HG02981 (cell line): ENCODE results near the gene TTF2.
"Not testable (repeated sequence)": the region's sequence is repeated elsewhere in the genome, so short reads cannot be mapped to it uniquely, and the experiment has no call there.

Experiments used
- ATAC-seq: cut with Tn5 transposase; IDR thresholded peaks from one replicate; pipeline ENCODE4 v1.9.1; 2021; ENCODE audit warnings: mild to moderate bottlenecking, moderate library complexity; ENCODE audit not compliant: unreplicated experiment

Gene TTF2

GRCh38 chr1:117147856-117148588, 87.9 kb downstream of the TTF2 start:
- ATAC-seq: no peak

DNA sequence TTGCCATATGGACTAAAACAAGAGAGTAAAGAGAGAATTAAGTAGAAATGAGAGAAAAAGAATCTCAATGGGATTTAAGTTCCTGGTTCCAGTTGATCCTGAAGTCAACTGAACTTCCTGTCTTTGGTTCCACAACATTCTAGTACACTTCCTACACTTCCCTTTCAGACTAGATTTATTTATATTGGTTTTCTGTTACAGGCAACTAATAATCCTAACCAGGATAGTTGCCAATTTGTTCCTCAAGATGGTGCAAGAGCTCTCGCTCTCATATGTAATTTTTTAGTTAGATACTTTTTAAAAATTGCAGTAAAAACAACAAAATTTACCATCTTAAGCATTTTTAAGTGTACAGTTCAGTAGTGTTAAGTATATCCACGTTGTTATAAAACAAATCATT, 90.2 kb downstream of the TTF2 start:
- ATAC-seq: no peak

DNA sequence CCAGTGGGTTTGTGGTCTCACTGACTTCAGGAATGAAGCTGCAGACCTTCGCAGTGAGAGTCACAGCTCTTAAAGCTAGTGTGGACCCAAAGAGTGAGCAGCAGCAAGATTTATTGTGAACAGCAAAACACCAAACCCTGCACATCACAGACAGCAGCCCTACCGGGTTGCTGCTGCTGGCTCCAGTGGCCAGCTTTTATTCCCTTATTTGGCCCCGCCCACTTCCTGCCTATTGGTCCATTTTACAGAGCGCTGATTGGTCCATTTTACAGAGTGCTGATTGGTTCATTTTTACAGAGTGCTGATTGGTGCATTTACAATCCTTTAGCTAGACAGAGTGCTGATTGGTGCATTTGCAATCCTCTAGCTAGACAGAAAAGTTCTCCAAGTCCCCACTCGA, 91.2 kb downstream of the TTF2 start:
- ATAC-seq: not testable (repeated sequence)
